ENCODE results near the gene TMEM125. TPM values are rescaled to one million over a fixed set of nuclear protein-coding genes. Genes with fewer than 3 reads are reported as not detected.

TMEM125 gene
- total and polyA plus RNA-seq, 8 donors: 7.0 to 41.9 (median 22.8) TPM

GRCh38 chr1:43319288-43319687 lies 49.5 kb downstream of the TMEM125 start:
- intact Hi-C loops (cut with DNase I; ENCODE audit: low total_unique reads): no loop called here
- Histone ChIP-seq H3K27me3 (no peaks in the 10 kb centered on the region), H3K9me3 (no peaks in the 10 kb centered on the region), H3K4me3 (no peak overlapping the region), H3K36me3 (peaks cover 0 to 4% (median 0%) of the 10 kb centered on the region in 4 donors), H3K4me1 (no peaks in the 10 kb centered on the region), H3K27ac (no peak overlapping the region)
- no peak for DNase-seq
- WGBS, 5 donors: 88 to 97% (median 94%) methylated on average over 5 of the region's 5 CpGs
- TF ChIP-seq CTCF (IDR thresholded peaks at IDR 0.05) (no peak), EP300 (IDR thresholded peaks at IDR 0.05) (no peak), POLR2AphosphoS5 (IDR thresholded peaks at IDR 0.05) (no peak), POLR2A (IDR thresholded peaks at IDR 0.05) (no peak)

- no peak overlapping the region for H3K4me3 ChIP-seq
- H3K36me3 ChIP-seq: peaks cover 0 to 4% (median 0%) of the 10 kb centered on the region in 4 donors
- 64 to 97% (median 86%) methylated on average over 2 to 3 of the region's 3 CpGs for WGBS, 5 donors
- intact Hi-C loops (cut with DNase I; ENCODE audit: low total_unique reads): no loop called here
- H3K9me3 ChIP-seq: peaks cover 0 to 3% (median 1%) of the 10 kb centered on the region in 4 donors
- DNase-seq: no peak
- no peaks in the 10 kb centered on the region for H3K27me3 ChIP-seq
- no peaks in the 10 kb centered on the region for H3K4me1 ChIP-seq
- TF ChIP-seq CTCF (IDR thresholded peaks at IDR 0.05) (no peak), EP300 (IDR thresholded peaks at IDR 0.05) (no peak), POLR2A (IDR thresholded peaks at IDR 0.05) (no peak), POLR2AphosphoS5 (IDR thresholded peaks at IDR 0.05) (no peak)
- no peak overlapping the region for H3K27ac ChIP-seq
Measured at GRCh38 chr1:43319766-43320165, 50.0 kb downstream of the TMEM125 start.

- peaks cover 0 to 4% (median 0%) of the 10 kb centered on the region in 4 donors for H3K36me3 ChIP-seq
- intact Hi-C loops (cut with DNase I; ENCODE audit: low total_unique reads): no loop called here
- TF ChIP-seq POLR2AphosphoS5 (IDR thresholded peaks at IDR 0.05) (no peak), CTCF (IDR thresholded peaks at IDR 0.05) (no peak), POLR2A (IDR thresholded peaks at IDR 0.05) (no peak), EP300 (IDR thresholded peaks at IDR 0.05) (no peak)
- H3K27me3 ChIP-seq: no peaks in the 10 kb centered on the region
- H3K9me3 ChIP-seq: peaks cover 0 to 18% (median 7%) of the 10 kb centered on the region in 4 donors
- no peak for DNase-seq
- H3K4me1 ChIP-seq: no peaks in the 10 kb centered on the region
- no peak overlapping the region for H3K4me3 ChIP-seq
- H3K27ac ChIP-seq: no peak overlapping the region
- 88 to 95% (median 93%) methylated on average over 9 to 16 of the region's 16 CpGs for WGBS, 5 donors
Measured at GRCh38 chr1:43321331-43321891, 51.6 kb downstream of the TMEM125 start.

- Histone ChIP-seq H3K36me3 (peaks cover 0 to 4% (median 0%) of the 10 kb centered on the region in 4 donors), H3K4me3 (no peak overlapping the region), H3K27me3 (no peaks in the 10 kb centered on the region), H3K9me3 (peaks cover 0 to 20% (median 7%) of the 10 kb centered on the region in 4 donors), H3K4me1 (no peaks in the 10 kb centered on the region), H3K27ac (no peak overlapping the region)
- DNase-seq: no peak
- intact Hi-C loops (cut with DNase I; ENCODE audit: low total_unique reads): no loop called here
- WGBS, 5 donors: 88 to 96% (median 92%) methylated on average over 4 to 5 of the region's 5 CpGs
- TF ChIP-seq EP300 (IDR thresholded peaks at IDR 0.05) (no peak), POLR2A (IDR thresholded peaks at IDR 0.05) (no peak), CTCF (IDR thresholded peaks at IDR 0.05) (no peak), POLR2AphosphoS5 (IDR thresholded peaks at IDR 0.05) (no peak)
Measured at GRCh38 chr1:43322506-43322905, 52.7 kb downstream of the TMEM125 start.

Other genes with a start within 250 kb of the TMEM125 start
- gene EBNA1BP2, start 97.7 kb upstream of the TMEM125 start, total RNA-seq: 10 to 100 TPM in 4 of 5 donors, 1 to 10 TPM in 1; 4.1 to 53.3 (median 37.2) TPM
- gene EBNA1BP2, start 97.7 kb upstream of the TMEM125 start, polyA plus RNA-seq: 10 to 100 TPM; 50.4 to 58.9 (median 52.5) TPM
- gene CFAP57, start 97.7 kb upstream of the TMEM125 start, total RNA-seq: 1 to 10 TPM in 1 of 5 donors, under 1 TPM in 1, not detected in 3; 0.37 to 1.4 TPM
- gene CFAP57, start 97.7 kb upstream of the TMEM125 start, polyA plus RNA-seq: under 1 TPM; 0.08 to 0.15 (median 0.12) TPM
- 10 to 100 TPM in 2 of 5 donors, 1 to 10 TPM in 2, not detected in 1; 4.3 to 24.3 (median 11.6) TPM for gene C1orf210, start 15.6 kb downstream of the TMEM125 start, total RNA-seq
- gene C1orf210, start 15.6 kb downstream of the TMEM125 start, polyA plus RNA-seq: 10 to 100 TPM in 2 of 3 donors, 1 to 10 TPM in 1; 7.7 to 34.4 (median 20.2) TPM
- 10 to 100 TPM in 4 of 5 donors, not detected in 1; 13.8 to 36.2 (median 16.4) TPM for gene TIE1, start 31.0 kb downstream of the TMEM125 start, total RNA-seq
- 1 to 10 TPM; 2.1 to 5.8 (median 3.1) TPM for gene TIE1, start 31.0 kb downstream of the TMEM125 start, polyA plus RNA-seq
- not detected for gene MPL, start 67.8 kb downstream of the TMEM125 start, total RNA-seq
- gene MPL, start 67.8 kb downstream of the TMEM125 start, polyA plus RNA-seq: not detected
- gene CDC20, start 89.0 kb downstream of the TMEM125 start, total RNA-seq: 10 to 100 TPM in 2 of 5 donors, 1 to 10 TPM in 3; 1.8 to 22.3 (median 7.9) TPM
- 10 to 100 TPM; 11.1 to 31.4 (median 11.3) TPM for gene CDC20, start 89.0 kb downstream of the TMEM125 start, polyA plus RNA-seq
- 100 to 1,000 TPM in 1 of 5 donors, 10 to 100 TPM in 3, 1 to 10 TPM in 1; 7.6 to 109 (median 36.8) TPM for gene ELOVL1, start 98.0 kb downstream of the TMEM125 start, total RNA-seq
- gene ELOVL1, start 98.0 kb downstream of the TMEM125 start, polyA plus RNA-seq: 10 to 100 TPM; 35.6 to 83.8 (median 74.6) TPM
- 10 to 100 TPM in 4 of 5 donors, 1 to 10 TPM in 1; 5.8 to 52.2 (median 29.6) TPM for gene MED8, start 119.8 kb downstream of the TMEM125 start, total RNA-seq
- gene MED8, start 119.8 kb downstream of the TMEM125 start, polyA plus RNA-seq: 10 to 100 TPM; 28.3 to 46.1 (median 30.6) TPM
- 10 to 100 TPM; 49.6 to 69.3 (median 56.7) TPM for gene SZT2, start 119.9 kb downstream of the TMEM125 start, total RNA-seq
- 10 to 100 TPM in 1 of 3 donors, 1 to 10 TPM in 2; 4.9 to 10.2 (median 9.3) TPM for gene SZT2, start 119.9 kb downstream of the TMEM125 start, polyA plus RNA-seq
- 10 to 100 TPM; 24.4 to 77.6 (median 43.6) TPM for gene HYI, start 183.9 kb downstream of the TMEM125 start, total RNA-seq
- gene HYI, start 183.9 kb downstream of the TMEM125 start, polyA plus RNA-seq: 100 to 1,000 TPM in 2 of 3 donors, 10 to 100 TPM in 1; 64.2 to 173 (median 143) TPM